Activated gamma-delta T cell treated with anti-CD3 and anti-CD28 coated beads, Interleukin-2, amount 50 U/mL, for 16 hours (primary cell): Measurements from ENCODE around the gene SYNDIG1L.
A peak's percentile ranks its signal among the peaks of the same experiment; 100 is the strongest.
"Not testable (repeated sequence)": the region's sequence is repeated elsewhere in the genome, so short reads cannot be mapped to it uniquely, and the experiment has no call there.

ENCODE experiments used
- DNase-seq: peaks from one replicate; pipeline ENCODE4 v3.0.0-alpha.2; 2020; ENCODE audit warnings: low read depth

SYNDIG1L gene

DNA sequence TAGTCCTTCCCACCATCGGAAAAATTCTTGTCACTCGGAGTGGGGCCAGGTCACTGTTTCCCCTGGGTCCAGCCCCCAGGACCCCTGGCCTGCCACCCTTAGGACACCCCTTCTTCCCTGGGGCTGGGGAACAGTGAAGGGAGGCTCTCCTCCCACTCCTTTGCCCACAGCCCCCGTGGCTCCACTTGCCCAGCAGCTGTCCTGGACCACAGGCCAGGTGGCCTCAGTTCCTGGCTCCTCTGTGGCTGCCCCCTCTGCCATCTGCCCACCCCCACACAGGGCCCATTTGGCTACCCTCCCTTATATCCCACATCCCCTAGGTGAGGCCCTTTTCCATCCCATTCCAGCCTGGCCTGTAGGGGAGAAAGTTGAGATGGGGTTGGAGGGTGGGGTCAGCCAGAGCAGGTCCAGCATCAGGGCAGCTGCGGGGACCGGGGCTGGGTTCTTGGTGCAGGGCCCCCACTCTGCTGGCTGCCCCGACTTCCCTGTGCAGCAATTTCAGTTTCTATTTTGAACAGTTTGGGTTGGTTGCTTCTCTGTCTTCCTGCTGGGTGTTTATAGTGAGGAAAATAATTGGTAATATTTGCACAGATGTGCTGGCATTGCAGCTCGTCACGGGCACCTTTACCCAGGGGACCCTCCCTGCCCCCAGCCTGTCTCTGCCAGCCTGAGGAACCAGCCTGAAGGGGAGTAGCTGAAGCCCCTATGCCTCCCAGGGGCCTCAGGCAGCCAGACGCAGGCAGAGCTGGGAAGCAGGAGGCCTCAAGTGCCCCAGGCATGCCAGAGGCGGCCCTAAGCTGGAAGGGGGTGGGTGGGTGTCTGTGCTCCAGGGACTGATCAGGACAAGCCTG is 23.4 kb downstream of the SYNDIG1L start:
- no peak for DNase-seq

DNA sequence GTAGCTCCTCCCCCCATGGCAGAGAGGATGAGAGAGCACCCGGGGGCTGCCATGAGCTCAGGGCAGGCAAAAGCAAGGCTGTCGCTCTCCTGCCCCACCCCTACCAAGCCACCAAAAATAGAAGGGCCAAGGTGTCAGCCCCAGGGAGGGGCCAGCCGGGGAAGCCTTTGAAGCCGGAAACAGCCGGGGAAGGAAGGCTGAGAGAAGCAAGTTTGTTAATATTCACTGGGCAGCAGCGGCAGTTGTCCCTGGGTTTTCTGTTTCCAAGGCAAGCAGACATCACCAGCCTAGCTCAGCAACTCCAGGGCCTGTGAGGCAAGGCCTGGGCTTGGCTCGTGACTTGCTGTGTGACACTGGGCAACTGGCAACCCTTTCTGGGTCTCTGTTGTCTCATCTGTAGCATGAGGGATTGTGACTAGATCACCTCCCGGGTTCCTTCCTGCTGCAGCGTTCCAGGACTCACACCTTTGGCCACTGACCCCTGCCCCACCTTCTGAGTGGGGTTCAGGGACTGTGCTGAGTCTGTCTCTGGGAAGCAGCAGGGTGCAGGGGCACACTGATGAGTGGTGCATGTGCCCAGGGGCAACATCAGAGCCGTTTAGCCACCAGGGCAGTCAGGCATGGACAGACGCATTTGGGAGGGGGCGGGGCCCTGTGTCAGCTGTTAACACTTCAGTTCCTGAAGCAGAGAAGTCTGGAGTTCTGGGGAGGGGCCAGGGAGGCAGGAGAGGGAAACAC is 24.3 kb downstream of the SYNDIG1L start:
- peak; percentile 46 for DNase-seq

DNA sequence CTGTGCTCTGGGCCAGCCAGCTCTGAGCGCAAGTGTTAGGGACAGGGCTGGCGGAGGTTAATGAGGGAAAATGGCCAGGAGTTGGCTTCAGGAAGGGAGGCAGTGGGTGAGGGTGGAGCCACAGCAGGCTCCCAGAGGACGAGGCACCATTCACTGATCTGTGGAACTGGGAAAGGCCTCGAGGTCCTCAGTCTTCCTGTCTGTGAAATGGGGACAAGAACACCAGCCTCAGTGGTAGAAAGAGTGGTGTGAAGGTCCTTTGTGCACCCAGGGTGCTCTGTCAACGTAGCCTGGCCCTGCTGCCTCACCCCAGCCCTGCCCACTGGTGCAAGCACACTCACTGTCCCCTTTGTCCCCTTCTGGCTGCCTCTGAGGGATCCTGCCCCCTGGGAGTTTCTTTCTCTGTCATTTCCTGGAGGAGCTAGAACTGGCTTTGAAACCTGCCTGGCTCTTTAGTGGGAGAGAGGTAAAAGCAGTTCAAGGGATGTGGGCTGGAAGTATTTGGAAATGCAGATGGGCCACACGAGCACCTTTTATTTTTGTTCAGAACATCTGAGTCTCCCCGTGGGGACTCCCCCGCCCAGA is 25.0 kb downstream of the SYNDIG1L start:
- DNase-seq, result no peak

DNA sequence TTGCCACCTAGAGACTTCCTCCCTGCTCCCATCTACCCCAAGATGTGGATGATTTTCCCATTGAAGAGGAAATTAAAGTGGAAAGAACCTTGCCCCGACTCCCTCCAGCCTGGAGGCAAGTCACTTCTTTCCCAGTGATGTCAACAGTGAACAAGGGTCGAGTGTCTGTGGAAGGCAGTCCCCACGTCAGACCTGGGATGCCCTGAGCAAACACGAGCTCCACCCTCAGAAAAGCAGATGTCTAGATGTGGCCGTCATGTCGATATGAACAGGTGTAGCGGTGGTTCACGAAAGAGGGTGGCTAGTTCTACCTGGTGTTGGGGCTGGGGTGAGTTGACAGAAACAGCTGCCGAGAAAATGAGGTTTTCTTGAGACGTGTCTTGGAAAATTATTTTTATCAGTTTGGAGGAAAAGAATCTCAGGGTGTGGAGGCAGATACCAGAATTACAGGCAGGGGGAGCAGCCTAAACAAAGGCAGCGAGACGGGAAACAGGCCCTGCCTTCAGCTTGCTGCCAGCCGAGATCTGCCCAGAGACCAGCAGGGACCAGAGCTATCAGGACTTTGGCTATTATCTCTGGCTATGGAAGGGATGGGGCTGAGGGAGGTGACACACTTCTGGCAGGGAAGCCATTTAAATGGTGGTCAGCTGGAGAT is 25.9 kb downstream of the SYNDIG1L start:
- no peak for DNase-seq

DNA sequence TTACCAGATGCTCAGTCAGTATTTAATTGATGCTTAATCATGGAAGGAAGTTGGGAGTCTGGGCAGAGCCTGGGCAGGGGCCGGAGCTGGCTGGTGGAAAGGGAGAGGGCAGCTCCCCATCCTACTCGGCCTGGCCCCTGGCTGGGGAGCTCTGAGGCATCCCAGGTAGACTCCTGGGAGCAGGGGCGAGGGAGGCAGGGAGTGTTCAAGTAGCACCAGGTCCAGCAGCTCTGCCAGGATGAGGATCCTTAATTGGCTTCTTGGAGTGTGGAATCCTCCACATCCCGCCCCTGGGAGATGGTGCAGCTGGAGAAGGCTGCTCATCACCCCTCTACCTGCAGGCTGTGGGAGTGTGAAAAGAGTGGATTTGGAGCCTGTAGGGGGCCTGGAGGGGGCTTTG is 30.9 kb downstream of the SYNDIG1L start:
- no peak for DNase-seq

DNA sequence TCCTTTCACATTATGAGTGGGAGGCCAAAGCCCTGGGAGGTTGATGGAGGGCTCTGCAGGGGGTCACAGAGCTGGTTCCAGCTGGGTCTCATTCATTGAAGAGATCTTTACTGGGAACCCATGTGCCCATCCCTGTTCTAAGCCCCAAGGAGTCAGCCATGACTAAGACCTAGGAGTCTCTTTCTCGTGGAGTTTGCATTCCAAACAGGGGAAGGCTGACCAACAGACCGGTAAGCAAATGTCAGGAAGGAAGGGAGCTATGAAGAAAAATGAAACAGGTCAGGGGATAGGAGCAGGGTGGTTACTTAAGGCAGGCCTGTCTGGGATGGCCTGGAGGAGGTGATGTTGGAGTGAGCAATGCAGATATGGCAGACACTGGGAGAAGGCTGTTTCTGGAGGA is 31.5 kb downstream of the SYNDIG1L start:
- DNase-seq, result no peak

DNA sequence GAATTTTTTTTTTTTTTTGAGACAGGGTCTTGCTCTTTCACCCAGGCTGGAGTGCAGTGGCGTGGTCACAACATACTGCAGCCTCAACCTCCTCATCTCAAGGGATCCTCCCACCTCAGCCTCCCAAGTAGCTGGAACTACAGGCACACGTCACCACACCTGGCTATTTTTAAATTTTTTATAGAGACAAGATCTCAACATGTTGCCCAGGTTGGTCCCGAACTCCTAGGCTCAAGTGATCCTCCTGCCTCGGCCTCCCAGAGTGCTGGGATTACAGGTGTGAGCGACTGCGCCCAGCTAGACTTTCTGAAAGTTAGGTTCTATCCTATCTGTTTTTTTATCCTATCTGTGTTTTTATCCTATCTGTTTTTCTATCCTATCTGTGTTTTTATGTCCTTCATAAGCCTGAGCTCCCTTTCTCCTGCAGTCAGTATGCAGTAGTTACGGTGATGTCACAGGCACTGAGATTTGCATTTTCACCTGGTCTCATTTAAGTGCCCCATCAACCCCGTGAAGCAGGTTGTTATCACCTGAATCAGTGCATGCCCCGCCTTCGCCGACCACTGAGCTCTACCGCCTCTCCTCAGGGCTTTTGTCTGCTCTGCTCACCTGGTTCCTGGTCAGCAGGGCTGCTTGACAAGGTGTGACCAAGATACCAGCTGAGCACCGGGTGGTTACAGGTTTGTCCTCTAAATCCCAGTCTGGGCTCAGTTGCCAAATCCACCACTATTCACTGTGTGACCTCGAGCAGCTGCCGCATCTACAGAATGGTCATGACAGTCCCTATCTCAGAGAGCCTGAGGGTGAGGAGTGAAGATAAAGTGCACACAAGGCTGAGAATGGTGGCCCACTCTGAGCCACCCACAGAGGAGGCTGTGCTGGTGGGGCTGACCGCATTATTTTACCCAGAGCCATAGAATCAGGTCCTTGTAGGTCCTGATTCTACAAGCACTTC is 33.1 kb downstream of the SYNDIG1L start:
- DNase-seq, result no peak

DNA sequence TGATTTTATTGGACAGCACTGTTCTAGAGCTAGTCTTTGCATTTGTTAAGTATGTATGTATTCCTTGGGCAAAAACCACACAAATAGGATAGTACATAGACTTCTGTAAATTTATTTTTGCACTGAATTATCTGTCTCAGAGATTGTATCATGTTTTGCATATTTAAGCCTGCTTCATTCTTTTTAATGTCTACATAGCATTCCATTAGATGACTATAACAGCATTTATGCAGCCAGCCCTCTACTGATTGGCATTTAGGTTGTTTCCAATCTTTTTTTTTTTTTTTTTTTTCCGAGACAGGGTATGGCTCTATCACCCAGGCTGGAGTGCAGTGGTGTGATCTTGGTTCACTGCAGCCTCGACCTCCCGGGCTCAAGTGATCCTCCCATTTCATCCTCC is 34.5 kb downstream of the SYNDIG1L start:
- DNase-seq, result no peak

DNA sequence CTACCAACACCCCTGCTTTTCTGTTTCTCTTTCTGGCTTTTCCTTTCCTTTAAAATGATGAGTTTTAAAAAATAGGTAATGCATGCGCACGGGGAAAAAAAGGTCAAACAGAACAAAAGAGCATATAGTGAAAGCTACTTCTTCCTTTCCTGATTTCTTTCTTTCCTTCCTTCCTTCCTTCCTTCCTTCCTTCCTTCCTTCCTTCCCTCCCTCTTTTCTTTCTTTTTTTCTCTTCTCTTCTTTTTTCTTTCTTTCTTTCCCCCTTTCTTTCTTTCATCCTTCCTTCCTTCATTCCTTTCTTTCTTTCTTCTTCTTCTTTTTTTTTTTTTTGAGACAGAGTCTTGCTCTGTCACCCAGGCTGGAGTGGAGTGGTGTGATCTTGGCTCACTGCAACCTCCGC is 35.5 kb downstream of the SYNDIG1L start:
- DNase-seq, result not testable (repeated sequence)

DNA sequence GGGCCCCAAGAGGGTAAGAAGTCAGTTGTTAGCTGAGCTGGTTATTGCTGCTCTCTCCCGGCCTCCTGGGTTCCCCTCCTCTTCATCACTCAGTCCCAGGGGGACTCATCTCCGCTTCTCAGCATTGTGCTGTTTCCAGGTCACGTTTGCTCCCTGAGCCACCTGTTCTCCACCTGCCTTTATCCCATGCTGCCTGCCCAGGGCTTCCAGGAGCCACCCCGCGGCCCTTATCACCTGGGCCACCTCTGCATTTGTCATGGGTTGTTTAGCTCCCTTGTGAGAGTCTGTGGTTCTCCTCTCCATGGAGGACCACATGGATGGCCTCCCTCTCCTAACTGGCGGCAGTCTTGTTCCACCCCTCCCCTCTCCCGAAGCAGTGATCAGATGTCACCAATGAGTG is 36.0 kb downstream of the SYNDIG1L start:
- no peak for DNase-seq

DNA sequence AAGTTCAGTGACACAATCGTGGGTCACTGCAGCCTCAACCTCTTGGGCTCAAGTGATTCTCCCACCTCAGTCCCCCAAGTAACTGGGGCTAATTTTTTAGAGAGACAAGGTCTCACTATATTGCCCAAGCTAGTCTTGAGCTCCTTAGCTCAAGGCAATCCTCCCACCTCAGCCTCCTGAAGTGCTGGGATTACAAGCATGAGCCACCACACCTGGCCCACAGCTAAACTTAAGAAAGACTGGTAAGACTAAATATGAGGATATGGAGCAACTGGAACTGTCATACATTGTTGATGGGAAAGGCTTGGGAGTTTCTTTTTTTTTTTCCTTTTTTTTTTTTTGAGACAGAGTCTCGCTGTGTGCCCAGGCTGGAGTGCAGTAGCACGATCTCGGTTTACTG is 43.8 kb downstream of the SYNDIG1L start:
- no peak for DNase-seq

DNA sequence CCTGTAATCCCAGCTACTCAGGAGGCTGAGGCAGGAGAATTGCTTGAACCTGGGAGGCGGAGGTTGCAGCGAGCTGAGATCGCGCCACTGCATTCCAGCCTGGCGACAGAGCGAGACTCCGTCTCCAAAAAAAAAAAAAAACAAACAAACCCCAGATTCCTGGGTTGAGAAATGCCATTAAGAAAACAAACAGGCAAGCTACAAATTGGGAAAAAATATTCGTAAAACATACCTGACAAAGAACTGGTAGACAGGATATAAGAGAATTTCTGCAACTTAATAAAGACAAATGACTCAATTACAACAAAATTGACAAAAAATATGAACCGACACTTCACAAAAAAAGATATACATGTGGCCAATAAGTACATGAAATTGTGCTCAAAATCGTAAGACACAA is 44.4 kb downstream of the SYNDIG1L start:
- not testable (repeated sequence) for DNase-seq

DNA sequence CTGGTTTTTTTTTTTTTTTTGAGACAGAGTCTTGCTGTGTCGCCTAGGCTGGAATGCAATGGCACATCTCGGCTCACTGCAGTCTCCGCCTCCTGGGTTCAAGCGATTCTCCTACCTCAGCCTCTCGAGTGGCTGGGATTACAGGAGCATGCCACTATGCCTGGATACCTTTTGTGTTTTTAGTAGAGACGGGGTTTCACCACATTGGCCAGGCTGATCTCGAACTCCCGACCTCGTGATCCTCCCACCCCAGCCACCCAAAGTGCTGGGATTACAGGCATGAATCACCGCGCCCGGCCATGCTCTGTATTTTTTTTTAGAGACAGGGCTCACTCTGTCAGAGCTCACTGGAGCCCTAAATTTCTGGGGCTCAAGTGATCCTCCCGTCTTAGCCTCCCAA is 45.2 kb downstream of the SYNDIG1L start:
- DNase-seq, result no peak

DNA sequence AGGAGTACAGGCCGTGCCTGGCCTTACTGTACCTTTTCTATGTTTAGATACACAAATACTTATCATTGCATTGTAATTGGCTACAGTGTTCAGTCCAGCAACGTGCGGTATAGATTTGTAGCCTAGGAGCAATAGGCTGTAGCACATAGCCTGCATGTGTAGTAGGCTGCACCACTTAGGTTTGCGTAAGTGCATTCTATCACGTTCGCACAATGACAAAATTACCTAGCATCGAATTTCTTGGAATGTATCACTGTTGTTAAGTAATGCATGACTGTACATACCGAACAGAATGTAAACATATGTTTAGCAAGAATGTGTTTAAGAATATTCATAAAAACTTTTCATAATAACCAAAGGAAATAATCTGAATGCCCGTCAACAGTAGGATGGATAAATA is 45.8 kb downstream of the SYNDIG1L start:
- DNase-seq, result no peak

DNA sequence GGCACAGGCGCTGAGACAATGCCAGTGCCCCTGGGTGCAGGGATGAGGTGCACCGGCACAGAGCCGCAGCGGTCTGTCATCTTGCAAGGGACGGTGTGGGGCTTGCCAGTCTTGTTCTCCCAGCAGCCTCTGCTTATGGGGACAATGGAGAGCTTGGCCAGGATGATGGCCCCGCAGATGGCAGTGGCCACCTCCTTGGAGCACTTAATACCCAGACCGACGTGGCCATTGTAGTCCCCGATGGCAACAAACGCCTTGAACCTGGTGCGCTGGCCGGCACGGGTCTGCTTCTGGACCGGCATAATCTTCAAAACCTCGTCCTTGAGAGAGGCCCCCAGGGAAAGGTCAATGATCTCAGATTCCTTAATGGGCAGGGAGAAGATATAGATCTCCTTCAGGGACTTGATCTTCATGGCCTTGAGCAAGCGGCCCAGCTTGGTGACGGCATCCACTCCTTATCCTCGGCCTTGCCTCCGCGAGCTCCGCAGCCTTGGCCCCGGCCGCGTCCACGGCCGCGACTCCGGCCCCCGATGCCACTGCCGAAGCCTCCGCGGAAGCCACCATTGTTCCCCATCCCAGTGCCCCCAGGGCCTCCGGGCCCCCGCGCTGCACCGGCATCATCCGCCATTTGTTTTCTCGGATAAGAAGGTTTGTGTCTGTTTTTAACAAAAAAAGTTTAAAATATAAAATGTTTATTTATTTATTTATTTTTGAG is 47.9 kb downstream of the SYNDIG1L start:
- no peak for DNase-seq

DNA sequence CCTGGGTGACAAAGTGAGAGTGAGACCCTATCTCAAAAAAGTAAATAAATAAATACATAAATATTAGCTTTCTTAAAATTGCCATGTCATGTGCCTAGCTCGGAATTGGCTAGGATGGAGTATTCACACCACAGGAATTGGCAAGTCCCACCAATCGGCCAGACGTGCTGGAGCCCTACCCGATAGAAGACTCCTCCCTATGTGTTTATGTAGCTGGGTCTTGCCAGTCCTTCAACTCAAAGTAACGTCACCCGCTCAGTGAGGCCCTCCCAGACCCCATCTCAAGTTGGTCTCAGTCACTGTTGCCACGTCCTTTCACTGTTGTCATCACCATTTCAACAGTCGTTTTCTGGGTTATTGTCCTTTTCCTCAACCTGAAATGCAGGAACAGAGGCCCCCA is 57.6 kb downstream of the SYNDIG1L start:
- no peak for DNase-seq

DNA sequence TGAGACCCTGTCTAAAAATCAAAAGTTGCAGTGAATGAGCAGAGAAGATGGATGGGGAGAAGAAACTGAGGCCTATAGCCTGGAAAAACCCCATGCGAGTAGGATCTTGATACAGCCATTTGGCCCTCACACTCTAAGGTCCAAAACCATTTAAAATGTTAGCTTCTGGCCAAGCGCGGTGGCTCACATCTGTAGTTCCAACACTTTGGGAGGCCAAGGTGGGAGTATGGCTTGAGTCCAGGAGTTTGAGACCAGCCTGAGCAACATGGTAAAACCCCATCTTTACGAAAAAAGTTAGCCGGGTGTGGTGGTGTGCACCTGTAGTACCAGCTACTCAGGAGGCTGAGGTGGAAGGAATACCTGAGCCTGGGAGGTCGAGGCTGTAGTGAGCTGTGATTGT is 58.0 kb downstream of the SYNDIG1L start:
- no peak for DNase-seq

DNA sequence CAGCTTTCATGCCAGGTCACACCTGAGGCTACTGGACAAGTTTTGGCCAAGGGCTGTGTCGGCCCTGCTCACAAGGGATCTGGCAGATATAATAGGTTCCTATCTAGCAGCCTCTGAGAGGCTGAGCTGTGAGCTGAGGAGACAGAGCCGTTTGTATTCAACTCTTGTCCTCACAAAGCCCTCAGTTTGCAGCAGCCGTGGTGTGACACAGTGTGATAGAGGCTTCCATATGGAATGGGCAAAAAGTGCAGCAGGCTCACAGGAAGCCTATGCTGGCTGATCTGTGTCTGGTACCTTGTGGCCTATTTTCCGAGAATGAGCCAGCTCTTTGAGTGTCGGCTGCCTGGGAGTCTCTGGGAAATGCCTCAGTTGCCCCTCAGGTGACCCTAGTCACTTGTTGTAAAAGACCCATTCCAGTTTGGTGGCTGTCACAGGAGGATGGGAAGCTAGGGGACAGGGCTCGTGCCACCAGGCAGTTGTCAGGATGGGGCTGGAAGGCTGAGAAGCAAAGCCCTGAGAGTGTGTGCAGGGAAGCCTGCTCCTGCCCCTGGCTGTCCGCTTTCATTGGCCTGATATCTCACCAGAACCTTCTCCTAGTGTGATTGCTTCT is 61.6 kb downstream of the SYNDIG1L start:
- no peak for DNase-seq

DNA sequence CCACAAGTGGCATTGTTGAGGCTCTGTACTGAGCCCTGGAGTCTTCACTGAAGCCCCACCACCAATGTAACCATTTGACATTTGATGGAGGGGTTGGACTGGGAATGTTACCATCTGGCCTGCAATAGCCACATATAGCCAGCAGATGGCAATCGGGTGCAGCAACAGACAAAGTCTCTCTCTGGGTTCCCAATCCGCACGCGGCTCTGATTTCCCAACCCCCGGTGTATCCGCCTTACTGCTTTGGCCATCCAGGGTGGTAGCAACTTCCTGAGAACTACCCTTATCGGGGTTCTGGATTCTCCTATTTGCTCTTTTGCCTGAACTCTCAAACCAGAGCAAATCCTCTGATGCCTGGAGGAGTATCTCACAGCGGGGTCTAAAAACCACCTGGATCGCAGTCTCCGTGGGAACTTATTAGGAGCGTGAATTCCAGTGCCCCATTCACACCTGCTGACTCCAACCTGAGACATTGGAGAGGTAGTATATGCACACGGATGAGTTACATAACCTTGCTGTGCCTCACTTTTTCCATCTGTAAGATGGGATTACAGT is 63.6 kb downstream of the SYNDIG1L start:
- peak; percentile 51 for DNase-seq

DNA sequence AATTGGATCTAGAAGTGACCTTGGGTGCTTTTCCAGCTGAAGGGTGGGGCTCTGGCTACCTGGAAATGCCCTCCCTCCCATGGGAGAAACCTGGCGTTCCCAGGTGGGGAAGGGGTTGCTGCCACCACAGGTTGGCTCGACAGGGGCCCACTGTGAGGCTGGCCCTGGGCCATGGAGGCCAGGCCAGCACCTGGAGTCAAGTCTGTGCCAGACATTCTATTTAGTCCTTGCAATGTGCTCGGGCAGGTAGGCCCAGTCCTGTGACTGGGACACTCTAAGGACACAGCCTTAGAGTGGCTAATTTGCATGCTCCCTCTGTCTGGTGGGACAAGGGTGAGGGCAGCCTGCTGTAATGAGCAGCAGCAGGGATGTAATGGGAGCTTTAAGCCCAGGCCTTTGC is 65.8 kb downstream of the SYNDIG1L start:
- no peak for DNase-seq
